Panc1 (cell line): ENCODE measurements around the gene CANT1. TPM values are rescaled to one million over a fixed set of nuclear protein-coding genes. Genes with fewer than 3 reads are reported as not detected.

Source experiments
- ATAC-seq: fragments of 200-7000 bp; cut with Tn5 transposase; 2 replicates; pipeline ENCODE4 v1.9.1; 2020; ENCODE audit warnings: mild to moderate bottlenecking, moderate library complexity
- BruUV-seq: library from RNA; stranded (reverse); fragments of 400-500 nt; replicated peaks from 2 replicates; lab custom pipeline; 2021; lab: Mats Ljungman, UMichigan
- CTCF ChIA-PET: fragments of 300-600 bp; sonication (Branson Sonifier 250); formaldehyde crosslinking; loops from one replicate; lab custom pipeline; 2022; ENCODE audit warnings: antibody characterized with exemption; lab: Charles Lee
- POLR2A ChIA-PET: fragments of 300-600 bp; sonication (Branson Sonifier 250); formaldehyde crosslinking; loops from one replicate; lab custom pipeline; 2022; ENCODE audit warnings: antibody characterized with exemption; lab: Charles Lee
- DNase-seq: peaks from one replicate; pipeline ENCODE4 v3.0.0-alpha.2; 2010; ENCODE audit warnings: low read depth, low spot score
- H3K27ac ChIP-seq: 2 replicates; pipeline ENCODE4 v1.5.1; 2011; ENCODE audit warnings: mild to moderate bottlenecking, low read length, inconsistent platforms
- H3K27me3 ChIP-seq: fragments of 200-500 bp; sonication (Bioruptor generic); 2 replicates; pipeline ENCODE4 v1.6.0; 2014; ENCODE audit warnings: low read length, inconsistent platforms; ENCODE audit not compliant: control insufficient read depth, insufficient read depth
- H3K36me3 ChIP-seq: fragments of 200-500 bp; sonication (Bioruptor generic); 2 replicates; pipeline ENCODE4 v1.5.1; 2014; ENCODE audit warnings: inconsistent platforms, mild to moderate bottlenecking, low read length, moderate library complexity; ENCODE audit not compliant: control insufficient read depth, insufficient read depth
- H3K4me1 ChIP-seq: 2 replicates; pipeline ENCODE4 v1.5.1; 2011; ENCODE audit warnings: inconsistent platforms, mild to moderate bottlenecking, low read length, moderate library complexity; ENCODE audit not compliant: control insufficient read depth, insufficient read depth
- H3K4me3 ChIP-seq, 2 experiments: 2 replicates each; pipeline ENCODE4 v1.5.1; 2011 to 2012; ENCODE audit warnings: low read depth in 2 of 2, low read length in 2 of 2, mild to moderate bottlenecking in 2 of 2, inconsistent platforms in 1 of 2, moderate library complexity in 1 of 2
- H3K9me3 ChIP-seq: fragments of 200-500 bp; sonication (Bioruptor generic); 2 replicates; pipeline ENCODE4 v1.5.1; 2014; ENCODE audit warnings: low read depth, mild to moderate bottlenecking, inconsistent platforms, low read length, moderate library complexity; ENCODE audit not compliant: control insufficient read depth, insufficient read depth
- CTCF ChIP-seq: fragments of 450-650 bp; IDR thresholded peaks from 2 replicates; pipeline ENCODE4 v1.5.1; 2017; ENCODE audit warnings: mild to moderate bottlenecking
- POLR2AphosphoS5 ChIP-seq: IDR thresholded peaks from 2 replicates; pipeline ENCODE4 v1.6.1; 2012; ENCODE audit warnings: mild to moderate bottlenecking, low read depth, low read length, moderate library complexity
- REST ChIP-seq, 2 experiments: IDR thresholded peaks; 2 replicates each; pipeline ENCODE4 v1.6.1; 2011 to 2012; ENCODE audit warnings: low read depth in 2 of 2, control low read depth in 1 of 2, low read length in 1 of 2, mild to moderate bottlenecking in 1 of 2, moderate library complexity in 1 of 2; ENCODE audit not compliant: insufficient read depth in 1 of 2
- SIN3A ChIP-seq: IDR thresholded peaks from 2 replicates; pipeline ENCODE4 v1.6.1; 2012; ENCODE audit warnings: low read depth, mild to moderate bottlenecking, low read length, moderate library complexity, borderline replicate concordance; ENCODE audit not compliant: insufficient read depth
- TCF7L2 ChIP-seq: IDR thresholded peaks from 2 replicates; pipeline ENCODE4 v1.6.1; 2011; ENCODE audit warnings: mild to moderate bottlenecking, low read depth, low read length, inconsistent platforms
- in situ Hi-C: cut with HindIII; loops from 2 replicates; pipeline ENCODE4 v1.10.0; 2016; ENCODE audit warnings: low sequenced_read_pairs, low pct_unique_long_range_greater_than_20kb
- intact Hi-C: fragments of 100-400 bp; cut with micrococcal nuclease; formaldehyde crosslinking; loops from one replicate; pipeline ENCODE4 v1.10.0; 2022; ENCODE audit not compliant: unreplicated experiment
- total RNA-seq: library from RNA; stranded (reverse); gene quantifications from one replicate; pipeline ENCODE4 v1.2.1, GENCODE V29; 2021; ENCODE audit not compliant: unreplicated experiment

CANT1 gene
- total RNA-seq, 1 experiment from 2014 or later = 160 TPM

- intact Hi-C loops (no loop called here), in situ Hi-C loops (no loop called here)
- no peak for DNase-seq
- ATAC-seq = no peak
- Histone ChIP-seq H3K36me3 (no peaks in the 10 kb centered on the region), H3K4me1 (no peaks in the 10 kb centered on the region), H3K27me3 (no peaks in the 10 kb centered on the region), H3K27ac (no peak overlapping the region), H3K9me3 (no peaks in the 10 kb centered on the region), H3K4me3 (no peak overlapping the region)
- no TSS peak for BruUV-seq
- POLR2A ChIA-PET = interaction anchor here (0.5 kb wide), 1 partner anchor 76 kb away, joined by 8 read pairs; the partner anchor contains the start of gene LGALS3BP
- TF ChIP-seq TCF7L2 (no peak), REST (IDR thresholded peaks at IDR 0.05; ENCODE audit: insufficient read depth in 1 of 2, low read depth in 2 of 2, low read length in 1 of 2) (no peak), CTCF (no peak)
- CTCF ChIA-PET = no interaction called here
These were observed 45.6 kb upstream of the CANT1 start for GRCh38 chr17:79055197-79055596.

- Histone ChIP-seq H3K36me3 (no peaks in the 10 kb centered on the region), H3K4me1 (no peaks in the 10 kb centered on the region), H3K9me3 (no peaks in the 10 kb centered on the region), H3K27ac (no peak overlapping the region), H3K27me3 (no peaks in the 10 kb centered on the region), H3K4me3 (no peak overlapping the region)
- BruUV-seq = no TSS peak
- in situ Hi-C loops (no loop called here), intact Hi-C loops (no loop called here)
- no peak for ATAC-seq
- no peak for TF ChIP-seq SIN3A
- no peak for TF ChIP-seq TCF7L2
- TF ChIP-seq REST (IDR thresholded peaks at IDR 0.05; ENCODE audit: insufficient read depth in 1 of 2, low read depth in 2 of 2, low read length in 1 of 2) = no peak
- TF ChIP-seq POLR2AphosphoS5 = no peak
- TF ChIP-seq CTCF = no peak
- DNase-seq = no peak
- POLR2A ChIA-PET = interaction anchor here (0.7 kb wide), 2 partner anchors 9 to 151 kb away, joined by 6 to 7 read pairs; no protein-coding TSS in a partner anchor
- CTCF ChIA-PET = interaction anchor here (0.7 kb wide), 1 partner anchor 31 kb away, joined by 4 read pairs; no protein-coding TSS in a partner anchor
These were observed 44.8 kb upstream of the CANT1 start for GRCh38 chr17:79054200-79054960.
